DMS153 treated with DMSO at 0.1 percent for 48 hours (cell line): ENCODE data around the gene IL32.
A peak's percentile ranks its signal among the peaks of the same experiment; 100 is the strongest.

Experiments
- DNase-seq: peaks from one replicate; lab custom pipeline; 2025; ENCODE audit not compliant: unreplicated experiment; lab: John Stamatoyannopoulos, UW

IL32 gene

GRCh38 chr16:3088925-3089716 lies 23.7 kb downstream of the IL32 start:
- DNase-seq = no peak

GRCh38 chr16:3089717-3090592 lies 24.5 kb downstream of the IL32 start:
- no peak for DNase-seq

GRCh38 chr16:3091551-3091950 lies 26.1 kb downstream of the IL32 start:
- no peak for DNase-seq

- no peak for DNase-seq
Measured at GRCh38 chr16:3092501-3092941, 27.1 kb downstream of the IL32 start.

- DNase-seq = no peak
Measured at GRCh38 chr16:3094289-3095027, 29.0 kb downstream of the IL32 start.

GRCh38 chr16:3095869-3096268 lies 30.4 kb downstream of the IL32 start:
- no peak for DNase-seq

- DNase-seq = no peak
Measured at GRCh38 chr16:3096362-3096761, 30.9 kb downstream of the IL32 start.

- DNase-seq = no peak
Measured at GRCh38 chr16:3097266-3097665, 31.8 kb downstream of the IL32 start.

- no peak for DNase-seq
Measured at GRCh38 chr16:3098459-3099394, 33.3 kb downstream of the IL32 start, which contains the start of gene ZSCAN10. Gene ZSCAN10 (minus strand): TSS chr16:3099294. CDS start chr16:3092937, 6,357 bp downstream.

GRCh38 chr16:3099395-3099731 lies 33.9 kb downstream of the IL32 start:
- DNase-seq = no peak

- DNase-seq = peak; percentile 83
Measured at GRCh38 chr16:3099732-3100499, 34.5 kb downstream of the IL32 start.

- DNase-seq = no peak
Measured at GRCh38 chr16:3101018-3101840, 35.8 kb downstream of the IL32 start.

- DNase-seq = no peak
Measured at GRCh38 chr16:3101841-3102470, 36.5 kb downstream of the IL32 start.

- peak; percentile 78 for DNase-seq
Measured at GRCh38 chr16:3106205-3106928, 40.9 kb downstream of the IL32 start.

- DNase-seq = peak; percentile 66
Measured at GRCh38 chr16:3112058-3112880, 46.8 kb downstream of the IL32 start, which contains the start of gene ZNF205. Gene ZNF205 (plus strand): TSS chr16:3112586. CDS start chr16:3113431, 845 bp downstream.

- DNase-seq = no peak
Measured at GRCh38 chr16:3112881-3113574, 47.6 kb downstream of the IL32 start.
